Upper lobe of left lung (tissue), 6 donors: ENCODE results near the gene CCDC102B. TPM values are rescaled to one million over a fixed set of nuclear protein-coding genes. Genes with fewer than 3 reads are reported as not detected.
A peak's percentile ranks its signal among the peaks of the same experiment; 100 is the strongest.

Experiments
- ATAC-seq, 2 donors: fragments of 200-7000 bp; cut with Tn5 transposase; one replicate each; pipeline ENCODE4 v1.9.1; 2022; ENCODE audit warnings: mild to moderate bottlenecking in 2 of 2, moderate library complexity in 2 of 2; ENCODE audit not compliant: low FRiP score in 2 of 2
- DNase-seq, 2 donors: peaks; one replicate each; pipeline ENCODE4 v3.0.0-alpha.2; 2019 to 2020
- H3K27ac ChIP-seq, 4 donors: fragments of 200-600 bp; sonication (generic); one replicate each; pipeline ENCODE4 v1.5.1; 2016 to 2019
- H3K27me3 ChIP-seq, 4 donors: fragments of 200-600 bp; sonication (generic); one replicate each; pipeline ENCODE4 v1.5.1; 2017 to 2019
- H3K36me3 ChIP-seq, 4 donors: fragments of 200-600 bp; sonication (generic); one replicate each; pipeline ENCODE4 v1.5.1; 2016 to 2019
- H3K4me1 ChIP-seq, 4 donors: fragments of 200-600 bp; sonication (generic); one replicate each; pipeline ENCODE4 v1.5.1; 2018 to 2019
- H3K4me3 ChIP-seq, 4 donors: fragments of 200-600 bp; sonication (generic); one replicate each; pipeline ENCODE4 v1.5.1; 2017 to 2019; ENCODE audit warnings: mild to moderate bottlenecking in 2 of 4, moderate library complexity in 1 of 4
- H3K9me3 ChIP-seq, 4 donors: fragments of 200-600 bp; sonication (generic); one replicate each; pipeline ENCODE4 v1.5.1; 2018 to 2019
- EP300 ChIP-seq, 4 donors: sonication (generic); formaldehyde crosslinking; IDR thresholded peaks; one replicate each; pipeline ENCODE4 v1.5.1; 2017; ENCODE audit warnings: antibody characterized with exemption in 4 of 4, control low read depth in 2 of 4
- POLR2A ChIP-seq, 4 donors: fragments of 450-650 bp; IDR thresholded peaks; one replicate each; pipeline ENCODE4 v1.5.1; 2016 to 2017; ENCODE audit warnings: antibody characterized with exemption in 4 of 4, mild to moderate bottlenecking in 2 of 4
- POLR2AphosphoS5 ChIP-seq, 2 donors: sonication (generic); formaldehyde crosslinking; IDR thresholded peaks; one replicate each; pipeline ENCODE4 v1.5.1; 2017; ENCODE audit warnings: antibody characterized with exemption in 2 of 2
- WGBS, 2 donors: methylation state at CpG; one replicate each; pipeline ENCODE4 v1.1.5; 2017 to 2018; 5-methylcytosine and 5-hydroxymethylcytosine counted together
- total RNA-seq, 6 donors: library from RNA; depleted of rRNA in 4 of 6; stranded (reverse); fragments of >200 nt in 4 of 6; gene quantifications; one replicate each; pipeline versions ENCODE4 v1.1.0 to v1.2.1, GENCODE V29; 2016 to 2021
- TF ChIP-seq, protein P1 (sequence below), 6 experiments: fragments of 450-650 bp in 4 of 6; fragments of 200-600 bp in 2 of 6; sonication (generic) in 2 of 6; IDR thresholded peaks; one replicate each; pipeline ENCODE4 v1.5.1; 2016 to 2019; ENCODE audit warnings: antibody characterized with exemption in 6 of 6
- donor health status: DM: no; HTN: no; CAD: no; lungs with moderate emphysema.
- donor health status: DM: no; HTN: yes; CAD: no; lungs with severe emphysema.

Gene CCDC102B
- total RNA-seq, 6 donors from 2014 or later, result 6.2 to 51.3 (median 20.3) TPM

DNA sequence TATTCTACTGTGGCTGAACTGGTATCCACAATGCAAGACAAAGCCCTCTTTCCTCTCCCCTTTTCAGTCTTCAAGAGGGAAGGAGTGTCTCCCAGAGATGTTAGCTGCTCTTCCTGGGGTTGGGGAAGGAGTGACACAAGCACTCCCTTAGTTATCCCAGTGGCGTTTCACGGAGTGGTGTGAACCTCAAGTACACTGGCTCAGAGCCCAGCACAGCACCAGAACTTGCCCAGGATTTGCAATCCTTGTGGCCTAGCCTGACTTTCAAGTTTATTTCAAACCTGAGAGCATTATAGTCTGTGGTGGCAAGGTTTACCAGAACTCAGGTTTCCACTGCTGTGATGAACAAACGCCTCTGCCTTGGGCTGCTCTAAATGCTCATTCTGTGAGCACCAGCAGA, 162.5 kb downstream of the CCDC102B start:
- H3K9me3 ChIP-seq, result no peaks in the 10 kb centered on the region

DNA sequence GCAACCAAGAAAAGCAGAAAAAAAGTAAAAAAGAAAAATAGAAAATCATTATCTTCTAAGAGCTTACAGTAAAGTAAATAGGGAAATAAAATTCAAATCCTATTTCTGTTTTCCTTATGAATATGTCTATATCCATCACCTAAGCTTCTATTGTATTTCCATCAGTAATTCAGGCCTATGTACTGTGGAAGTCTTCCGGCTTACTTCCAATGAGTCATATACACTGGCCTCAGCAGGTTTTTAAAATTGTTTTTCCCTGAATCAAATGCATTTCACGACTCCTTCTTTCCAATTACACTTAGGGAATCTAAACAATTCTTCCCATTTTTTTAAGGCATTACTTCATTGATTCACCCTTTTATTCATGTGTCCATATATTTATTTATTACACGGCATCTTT, 164.7 kb downstream of the CCDC102B start:
- H3K4me3 ChIP-seq, result no peak overlapping the region
- no peak for DNase-seq
- H3K27me3 ChIP-seq, result no peaks in the 10 kb centered on the region
- no peaks in the 10 kb centered on the region for H3K4me1 ChIP-seq
- no peak overlapping the region for H3K27ac ChIP-seq
- H3K9me3 ChIP-seq, result no peaks in the 10 kb centered on the region
- 89 to 97% methylated on average over 3 of the region's 3 CpGs for WGBS, 2 donors
- ATAC-seq, result no peak
- H3K36me3 ChIP-seq, result no peaks in the 10 kb centered on the region
- TF ChIP-seq EP300 (IDR thresholded peaks at IDR 0.05) (no peak), POLR2AphosphoS5 (IDR thresholded peaks at IDR 0.05) (no peak)

More for the DNA sequence above, 162.5 kb downstream of the CCDC102B start:
- Histone ChIP-seq H3K4me1 (no peaks in the 10 kb centered on the region), H3K27me3 (no peaks in the 10 kb centered on the region), H3K27ac (no peak overlapping the region), H3K4me3 (no peak overlapping the region), H3K36me3 (no peaks in the 10 kb centered on the region)
- WGBS, 2 donors, result 54 to 55% methylated on average over 3 of the region's 3 CpGs
- ATAC-seq, result no peak
- TF ChIP-seq, protein P1, sequence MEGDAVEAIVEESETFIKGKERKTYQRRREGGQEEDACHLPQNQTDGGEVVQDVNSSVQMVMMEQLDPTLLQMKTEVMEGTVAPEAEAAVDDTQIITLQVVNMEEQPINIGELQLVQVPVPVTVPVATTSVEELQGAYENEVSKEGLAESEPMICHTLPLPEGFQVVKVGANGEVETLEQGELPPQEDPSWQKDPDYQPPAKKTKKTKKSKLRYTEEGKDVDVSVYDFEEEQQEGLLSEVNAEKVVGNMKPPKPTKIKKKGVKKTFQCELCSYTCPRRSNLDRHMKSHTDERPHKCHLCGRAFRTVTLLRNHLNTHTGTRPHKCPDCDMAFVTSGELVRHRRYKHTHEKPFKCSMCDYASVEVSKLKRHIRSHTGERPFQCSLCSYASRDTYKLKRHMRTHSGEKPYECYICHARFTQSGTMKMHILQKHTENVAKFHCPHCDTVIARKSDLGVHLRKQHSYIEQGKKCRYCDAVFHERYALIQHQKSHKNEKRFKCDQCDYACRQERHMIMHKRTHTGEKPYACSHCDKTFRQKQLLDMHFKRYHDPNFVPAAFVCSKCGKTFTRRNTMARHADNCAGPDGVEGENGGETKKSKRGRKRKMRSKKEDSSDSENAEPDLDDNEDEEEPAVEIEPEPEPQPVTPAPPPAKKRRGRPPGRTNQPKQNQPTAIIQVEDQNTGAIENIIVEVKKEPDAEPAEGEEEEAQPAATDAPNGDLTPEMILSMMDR (IDR thresholded peaks at IDR 0.05), result no peak
- no peak for TF ChIP-seq POLR2A (IDR thresholded peaks at IDR 0.05)
- TF ChIP-seq POLR2AphosphoS5 (IDR thresholded peaks at IDR 0.05), result no peak
- no peak for TF ChIP-seq EP300 (IDR thresholded peaks at IDR 0.05)
- no peak for DNase-seq

DNA sequence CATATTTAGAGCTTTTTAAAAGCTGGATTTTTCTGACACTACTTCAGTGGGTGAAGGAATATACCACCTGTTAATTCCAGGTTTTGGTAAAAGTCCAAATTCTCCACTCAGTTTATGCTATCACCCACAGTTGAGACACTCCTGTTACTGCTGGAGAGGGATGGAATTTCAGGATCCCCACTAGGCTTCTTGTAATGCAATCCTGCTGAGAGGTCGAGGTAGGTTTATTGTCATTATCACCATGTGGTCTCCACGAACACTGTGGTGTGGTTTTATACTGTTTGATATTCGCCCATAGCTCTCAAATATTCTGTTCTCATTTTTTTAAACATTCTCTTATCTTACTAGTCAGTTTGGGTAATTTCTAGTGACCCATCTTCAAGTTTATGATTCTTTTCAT, 167.9 kb downstream of the CCDC102B start:
- H3K27ac ChIP-seq, result no peak overlapping the region
- no peak for DNase-seq
- WGBS, 2 donors, result 64 to 79% methylated on average over 3 of the region's 3 CpGs
- H3K9me3 ChIP-seq, result no peaks in the 10 kb centered on the region
- no peak for ATAC-seq
- H3K4me1 ChIP-seq, result no peaks in the 10 kb centered on the region
- no peak overlapping the region for H3K4me3 ChIP-seq
- H3K36me3 ChIP-seq, result no peaks in the 10 kb centered on the region
- no peaks in the 10 kb centered on the region for H3K27me3 ChIP-seq
- TF ChIP-seq, protein P1 (IDR thresholded peaks at IDR 0.05), result no peak
- TF ChIP-seq EP300 (IDR thresholded peaks at IDR 0.05) (no peak), POLR2A (IDR thresholded peaks at IDR 0.05) (no peak), POLR2AphosphoS5 (IDR thresholded peaks at IDR 0.05) (no peak)

DNA sequence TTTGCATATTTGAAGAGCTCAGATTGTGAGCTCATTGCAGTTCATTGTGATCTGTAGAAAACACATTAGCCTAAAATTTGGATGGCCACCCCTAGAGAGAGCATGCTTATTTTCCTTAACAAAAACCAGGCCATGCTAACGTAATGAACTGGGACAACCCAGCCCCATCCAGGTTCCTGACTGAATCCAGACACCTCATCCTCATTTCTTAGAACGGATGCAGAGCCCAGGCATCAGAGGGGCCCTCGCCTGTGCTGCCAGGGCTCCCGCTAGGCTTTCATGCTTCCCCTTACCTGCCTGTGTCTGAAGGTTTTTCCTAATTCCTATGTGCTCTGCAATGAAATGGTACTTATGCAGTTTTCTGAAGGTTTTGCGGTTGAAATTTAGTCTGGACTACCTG, 171.1 kb downstream of the CCDC102B start:
- DNase-seq (peak in 1 of 2 donors; percentile 10), ATAC-seq (no peak)
- Histone ChIP-seq H3K4me1 (no peaks in the 10 kb centered on the region), H3K36me3 (no peaks in the 10 kb centered on the region), H3K27ac (no peak overlapping the region), H3K27me3 (no peaks in the 10 kb centered on the region), H3K4me3 (no peak overlapping the region), H3K9me3 (no peaks in the 10 kb centered on the region)
- 85 to 89% methylated on average over 5 of the region's 5 CpGs for WGBS, 2 donors
- TF ChIP-seq POLR2A (IDR thresholded peaks at IDR 0.05), result no peak
- TF ChIP-seq EP300 (IDR thresholded peaks at IDR 0.05), result no peak
- TF ChIP-seq, protein P1 (IDR thresholded peaks at IDR 0.05), result no peak
- no peak for TF ChIP-seq POLR2AphosphoS5 (IDR thresholded peaks at IDR 0.05)

- no peaks in the 10 kb centered on the region for H3K36me3 ChIP-seq
- H3K4me3 ChIP-seq, result no peak overlapping the region
- no peaks in the 10 kb centered on the region for H3K4me1 ChIP-seq
- H3K27me3 ChIP-seq, result no peaks in the 10 kb centered on the region
- TF ChIP-seq POLR2A (IDR thresholded peaks at IDR 0.05) (no peak), POLR2AphosphoS5 (IDR thresholded peaks at IDR 0.05) (no peak), EP300 (IDR thresholded peaks at IDR 0.05) (no peak)
- TF ChIP-seq, protein P1 (IDR thresholded peaks at IDR 0.05), result no peak
- DNase-seq, result no peak
- WGBS, 2 donors, result 77 to 82% methylated on average over 5 of the region's 5 CpGs
- no peak for ATAC-seq
- H3K9me3 ChIP-seq, result no peaks in the 10 kb centered on the region
- H3K27ac ChIP-seq, result no peak overlapping the region
These were observed 174.3 kb downstream of the CCDC102B start for GRCh38 chr18:68972176-68972575.
